Calu3 (cell line): Measurements from ENCODE around the gene NEDD4L. TPM values are rescaled to one million over a fixed set of nuclear protein-coding genes. Genes with fewer than 3 reads are reported as not detected.
A peak's percentile ranks its signal among the peaks of the same experiment; 100 is the strongest.

ENCODE experiments used
- BruUV-seq: library from RNA; stranded (reverse); fragments of 400-500 nt; replicated peaks from 2 replicates; lab custom pipeline; 2021; lab: Mats Ljungman, UMichigan
- CTCF ChIA-PET: fragments of 300-600 bp; sonication (Branson Sonifier 250); formaldehyde crosslinking; loops from one replicate; lab custom pipeline; 2022; ENCODE audit warnings: antibody characterized with exemption; lab: Charles Lee
- DNase-seq: peaks from one replicate; pipeline ENCODE4 v3.0.0; 2022
- H3K27ac Mint-ChIP-seq: one replicate; pipeline ENCODE4 v1.8.0; 2022; ENCODE audit warnings: mixed read lengths; ENCODE audit not compliant: unreplicated experiment
- H3K27me3 Mint-ChIP-seq: one replicate; pipeline ENCODE4 v1.8.0; 2022; ENCODE audit warnings: mixed read lengths; ENCODE audit not compliant: unreplicated experiment
- H3K36me3 Mint-ChIP-seq: one replicate; pipeline ENCODE4 v1.8.0; 2022; ENCODE audit warnings: mild to moderate bottlenecking, moderate library complexity, mixed read lengths; ENCODE audit not compliant: insufficient read depth, unreplicated experiment
- H3K4me1 Mint-ChIP-seq: one replicate; pipeline ENCODE4 v1.8.0; 2022; ENCODE audit warnings: mild to moderate bottlenecking, low read depth, mixed read lengths; ENCODE audit not compliant: unreplicated experiment
- H3K4me3 Mint-ChIP-seq: one replicate; pipeline ENCODE4 v1.8.0; 2022; ENCODE audit warnings: mild to moderate bottlenecking, low read depth, moderate library complexity, mixed read lengths; ENCODE audit not compliant: unreplicated experiment
- H3K9me3 Mint-ChIP-seq: one replicate; pipeline ENCODE4 v1.8.0; 2022; ENCODE audit warnings: low read depth, mixed read lengths; ENCODE audit not compliant: unreplicated experiment
- CTCF ChIP-seq: fragments of 200-600 bp; IDR thresholded peaks from one replicate; pipeline ENCODE4 v1.8.0; 2022; ENCODE audit warnings: antibody characterized with exemption; ENCODE audit not compliant: unreplicated experiment
- intact Hi-C: fragments of 100-400 bp; cut with micrococcal nuclease; formaldehyde crosslinking; loops from one replicate; pipeline ENCODE4 v1.10.0; 2022; ENCODE audit not compliant: unreplicated experiment
- total RNA-seq: library from RNA; stranded (reverse); gene quantifications from 2 replicates; pipeline ENCODE4 v1.2.3, GENCODE V29; 2022

The NEDD4L gene
- total RNA-seq, 1 experiment from 2014 or later = 213 TPM

DNA sequence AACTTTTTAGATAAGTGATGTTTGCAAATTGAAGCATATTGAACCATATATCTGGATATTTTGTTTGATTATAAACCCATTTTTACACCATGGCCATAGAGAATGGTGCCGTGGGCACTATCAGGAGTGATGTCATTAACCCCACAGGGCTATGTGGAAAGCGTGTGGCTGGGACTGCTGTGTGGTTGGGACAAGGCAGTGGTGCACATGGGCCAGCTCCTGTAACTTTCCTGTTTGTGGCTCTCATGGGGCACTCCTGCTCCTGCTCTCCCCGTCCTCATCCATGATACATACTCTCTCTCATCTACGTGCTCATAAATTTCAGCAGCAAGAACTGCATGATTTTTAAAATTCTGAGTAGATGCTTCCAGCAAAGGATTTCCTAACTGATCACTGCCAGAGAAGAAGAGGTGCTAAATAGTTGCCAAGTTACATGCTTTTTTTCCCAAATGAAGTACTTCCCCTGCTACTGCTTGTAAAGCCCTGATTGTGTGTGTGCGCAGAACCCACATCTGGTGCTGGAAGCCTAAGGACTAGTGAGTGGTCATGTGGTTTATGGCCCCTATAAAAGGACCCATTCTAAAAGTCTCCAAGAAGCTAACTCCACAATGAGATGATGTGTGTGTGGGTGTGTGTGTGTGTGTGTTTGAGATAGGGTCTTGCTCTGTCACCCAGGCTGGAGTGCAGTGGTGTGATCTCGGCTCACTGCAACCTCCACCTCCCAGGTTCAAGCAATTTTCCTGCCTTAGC is 240.8 kb downstream of the NEDD4L start:
- H3K36me3 Mint-ChIP-seq = peaks cover 33% of the 10 kb centered on the region
- H3K4me3 Mint-ChIP-seq = peak overlapping the region; percentile 22
- H3K4me1 Mint-ChIP-seq = peaks cover 84% of the 10 kb centered on the region
- H3K27me3 Mint-ChIP-seq = no peaks in the 10 kb centered on the region
- DNase-seq = no peak
- BruUV-seq = no TSS peak
- peak overlapping the region; percentile 69 for H3K27ac Mint-ChIP-seq
- intact Hi-C loops = loop anchor here (2.0 to 5.0 kb wide), 2 partner anchors 14 to 37 kb away; no protein-coding TSS in a partner anchor
- no peaks in the 10 kb centered on the region for H3K9me3 Mint-ChIP-seq
- no peak for TF ChIP-seq CTCF
- CTCF ChIA-PET = interaction anchor here (0.8 to 1.5 kb wide), 4 partner anchors 16 to 30 kb away, joined by 3 to 4 read pairs (median 3); no protein-coding TSS in a partner anchor

DNA sequence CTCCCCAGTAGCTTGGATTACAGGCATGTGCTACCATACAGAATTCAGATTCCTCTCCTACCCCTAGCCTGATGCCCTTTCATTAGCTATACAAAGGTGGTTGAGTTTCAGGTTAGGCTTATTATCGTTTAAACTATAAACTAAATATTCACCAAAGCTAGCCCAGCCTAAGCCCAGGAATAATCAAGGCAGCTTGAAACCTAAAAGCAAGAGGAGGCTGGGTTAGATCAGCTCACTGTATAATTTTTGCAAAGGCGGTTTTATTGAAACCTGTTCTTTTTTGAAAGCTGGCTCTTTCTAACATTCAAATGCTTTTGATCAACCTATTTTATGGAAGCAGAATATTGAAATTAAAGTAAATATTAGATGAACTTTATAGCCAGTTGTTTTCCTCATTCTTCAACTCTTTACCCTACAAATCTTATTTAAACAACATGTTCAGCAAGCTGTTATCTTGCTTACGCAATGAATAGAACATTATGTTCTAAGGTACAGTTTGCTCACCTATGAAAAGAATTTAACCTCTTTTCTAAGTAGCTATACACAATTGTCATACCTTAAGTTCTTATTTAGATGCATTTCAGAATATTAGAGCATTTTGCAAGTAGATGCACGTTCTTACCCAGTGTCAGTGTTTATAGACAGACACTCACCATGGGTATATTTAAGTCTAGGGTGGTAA is 241.6 kb downstream of the NEDD4L start:
- no peak for DNase-seq
- intact Hi-C loops = loop anchor here (2.0 to 5.0 kb wide), 2 partner anchors 15 to 37 kb away; no protein-coding TSS in a partner anchor
- peak overlapping the region; percentile 22 for H3K4me3 Mint-ChIP-seq
- no peak for TF ChIP-seq CTCF
- peaks cover 30% of the 10 kb centered on the region for H3K36me3 Mint-ChIP-seq
- no TSS peak for BruUV-seq
- H3K4me1 Mint-ChIP-seq = peaks cover 84% of the 10 kb centered on the region
- H3K9me3 Mint-ChIP-seq = no peaks in the 10 kb centered on the region
- H3K27ac Mint-ChIP-seq = peak overlapping the region; percentile 69
- H3K27me3 Mint-ChIP-seq = no peaks in the 10 kb centered on the region
- CTCF ChIA-PET = interaction anchor here (0.8 to 1.5 kb wide), 7 partner anchors 8 to 64 kb away, joined by 3 to 4 read pairs (median 3); no protein-coding TSS in a partner anchor

- intact Hi-C loops = loop anchor here (1.0 to 5.0 kb wide), 2 partner anchors 24 to 36 kb away; no protein-coding TSS in a partner anchor
- no peaks in the 10 kb centered on the region for H3K27me3 Mint-ChIP-seq
- peak overlapping the region; percentile 37 for H3K4me3 Mint-ChIP-seq
These were observed 242.8 kb downstream of the NEDD4L start for GRCh38 chr18:58286632-58287352.

More at GRCh38 chr18:58286632-58287352, 242.8 kb downstream of the NEDD4L start:
- DNase-seq = no peak
- TF ChIP-seq CTCF = no peak
- BruUV-seq = TSS peak; percentile 86
- CTCF ChIA-PET = interaction anchor here (0.9 kb wide), 1 partner anchor 35 kb away, joined by 3 read pairs; no protein-coding TSS in a partner anchor
- Mint-ChIP-seq H3K36me3 (peaks cover 33% of the 10 kb centered on the region), H3K27ac (peak overlapping the region; percentile 69), H3K9me3 (no peaks in the 10 kb centered on the region), H3K4me1 (peaks cover 89% of the 10 kb centered on the region)
